Heart left ventricle (tissue), 16 donors: ENCODE measurements around the gene ZNF277. TPM values are rescaled to one million over a fixed set of nuclear protein-coding genes. Genes with fewer than 3 reads are reported as not detected.

Source experiments
- ATAC-seq, 4 donors: fragments of 200-7000 bp; cut with Tn5 transposase; one replicate each; pipeline ENCODE4 v1.9.1; 2020 to 2022; ENCODE audit warnings: moderate library complexity in 4 of 4, mild to moderate bottlenecking in 3 of 4, moderate number of reproducible peaks in 1 of 4
- DNase-seq, 5 donors: peaks; one replicate each; pipeline ENCODE4 v3.0.0-alpha.2; 2020
- H3K27ac ChIP-seq, 12 donors: fragments of 200-600 bp; sonication (generic) in 4 of 12; one replicate each; pipeline versions ENCODE4 v1.5.0 to v1.8.0; 2016 to 2022; ENCODE audit warnings: mild to moderate bottlenecking in 2 of 12
- H3K27me3 ChIP-seq, 9 donors: fragments of 200-600 bp; sonication (generic) in 2 of 9; one replicate each; pipeline versions ENCODE4 v1.5.1 to v1.8.0; 2016 to 2022; ENCODE audit warnings: mild to moderate bottlenecking in 3 of 9
- H3K36me3 ChIP-seq, 9 donors: fragments of 200-600 bp; sonication (generic) in 2 of 9; one replicate each; pipeline versions ENCODE4 v1.5.0 to v1.8.0; 2018 to 2022; ENCODE audit warnings: mild to moderate bottlenecking in 2 of 9
- H3K4me1 ChIP-seq, 12 donors: fragments of 200-600 bp; sonication (generic) in 4 of 12; one replicate each; pipeline versions ENCODE4 v1.5.0 to v1.8.0; 2016 to 2022; ENCODE audit warnings: mild to moderate bottlenecking in 3 of 12
- H3K4me3 ChIP-seq, 12 donors: fragments of 200-600 bp; sonication (generic) in 4 of 12; one replicate each; pipeline versions ENCODE4 v1.5.0 to v1.8.0; 2017 to 2022; ENCODE audit warnings: mild to moderate bottlenecking in 9 of 12, moderate library complexity in 4 of 12
- H3K9me3 ChIP-seq, 12 donors: fragments of 200-600 bp; sonication (generic) in 4 of 12; one replicate each; pipeline versions ENCODE4 v1.5.0 to v1.8.0; 2016 to 2022; ENCODE audit warnings: mild to moderate bottlenecking in 1 of 12
- CTCF ChIP-seq, 12 donors: fragments of 200-600 bp; sonication (generic) in 4 of 12; IDR thresholded peaks; one replicate each; pipeline versions ENCODE4 v1.5.0 to v1.8.0; 2018 to 2022; ENCODE audit warnings: antibody characterized with exemption in 12 of 12, mild to moderate bottlenecking in 5 of 12
- POLR2A ChIP-seq, 2 donors: fragments of 450-650 bp; IDR thresholded peaks; one replicate each; pipeline ENCODE4 v1.6.1; 2017; ENCODE audit warnings: antibody characterized with exemption in 2 of 2, mild to moderate bottlenecking in 2 of 2, moderate library complexity in 2 of 2
- WGBS, 4 donors: extraction: QIAGEN DNeasy Blood & Tissue Kit in 2 of 4; methylation state at CpG; one replicate each; pipeline versions ENCODE4 v1.1.5 to v1.1.7; 2013 to 2018; 5-methylcytosine and 5-hydroxymethylcytosine counted together
- intact Hi-C, 10 donors: fragments of 100-400 bp; cut with DNase I; formaldehyde crosslinking; loops; one replicate each; pipeline versions ENCODE4 v1.11.1 to v1.14.2; 2022
- polyA plus RNA-seq, 2 donors: library from polyadenylated mRNA; stranded (reverse); fragments of 200-250 nt; gene quantifications; one replicate each; pipeline ENCODE4 v1.2.3, GENCODE V29; 2013
- total RNA-seq, 9 donors: library from RNA; depleted of rRNA in 2 of 9; stranded (reverse); fragments of >200 nt in 2 of 9; fragmentation: NEBNext Ultra II Directional in 3 of 9; extraction: Animal tissue kit (Norgen Biotek cat#: 25700) in 3 of 9; gene quantifications; one replicate each; pipeline versions ENCODE4 v1.1.0 to v1.2.4, GENCODE V29; 2016 to 2023
- donor health status: ischemic (EF 13 %, LVEDD 7.1; RV severe dilation, severe dysfunction).
- donor health status: healthy with polysubstance abuse.
- donor health status: DM: no; HTN: yes; CAD: no.
- donor health status: DM: no; HTN: no; CAD: no.
- donor health status: ischemic (EF 25% LVEDD 6.9; RV normal size, moderate dysfunction).
- donor health status: ischemic (EF 25% LVEDD 5.7; RV mildly dilated, moderate dysfunction).
- donor health status: healthy.
- donor health status: DM: yes; HTN: yes; CAD: no.
- donor health status: ischemic (EF 35%, LVEDD 5.7; RV mildly dilated, moderate dysfunction).
- donor health status: nonischemic (EF 11% LVEDD 7.7; RV severe dilation, severe dysfunction).
- donor health status: DM: yes; HTN: yes; CAD: no.
- donor health status: PGD.
- donor health status: ischemic (EF 29% LVEDD 5.4; RV normal size, mild dysfunction).
- donor health status: nonischemic (EF 23%, LVEDD 6.1; RV moderate dilation, normal function).

ZNF277 gene
- total and polyA plus RNA-seq, 11 donors = 10.3 to 26.5 (median 14.0) TPM

GRCh38 chr7:112266595-112267270 is 60.2 kb downstream of the ZNF277 start:
- intact Hi-C loops = no loop called here
- H3K27me3 ChIP-seq = no peaks in the 10 kb centered on the region
- H3K9me3 ChIP-seq = no peaks in the 10 kb centered on the region
- no peak overlapping the region for H3K27ac ChIP-seq
- no peaks in the 10 kb centered on the region for H3K36me3 ChIP-seq
- H3K4me1 ChIP-seq = peaks cover 0 to 33% (median 8%) of the 10 kb centered on the region in 12 donors
- no peak for TF ChIP-seq CTCF (IDR thresholded peaks at IDR 0.05)
- no peak for TF ChIP-seq POLR2A (IDR thresholded peaks at IDR 0.05)
- H3K4me3 ChIP-seq = no peak overlapping the region
- ATAC-seq = no peak
- WGBS, 4 donors = 73 to 80% (median 77%) methylated on average over 5 of the region's 5 CpGs
- DNase-seq = no peak

GRCh38 chr7:112267944-112268691 is 61.6 kb downstream of the ZNF277 start:
- no peak for TF ChIP-seq POLR2A (IDR thresholded peaks at IDR 0.05)
- TF ChIP-seq CTCF (IDR thresholded peaks at IDR 0.05) = no peak
- intact Hi-C loops = no loop called here
- 90 to 95% (median 91%) methylated on average over 1 of the region's 1 CpG for WGBS, 4 donors
- Histone ChIP-seq H3K27ac (no peak overlapping the region), H3K27me3 (no peaks in the 10 kb centered on the region), H3K36me3 (no peaks in the 10 kb centered on the region), H3K4me1 (peaks cover 0 to 30% (median 6%) of the 10 kb centered on the region in 12 donors), H3K4me3 (no peak overlapping the region), H3K9me3 (no peaks in the 10 kb centered on the region)
- no peak for ATAC-seq
- no peak for DNase-seq

GRCh38 chr7:112271162-112271561 is 64.7 kb downstream of the ZNF277 start:
- no peaks in the 10 kb centered on the region for H3K27me3 ChIP-seq
- no peak for TF ChIP-seq CTCF (IDR thresholded peaks at IDR 0.05)
- no peak for TF ChIP-seq POLR2A (IDR thresholded peaks at IDR 0.05)
- H3K9me3 ChIP-seq = no peaks in the 10 kb centered on the region
- ATAC-seq (no peak), DNase-seq (no peak)
- WGBS, 4 donors = 57 to 74% (median 67%) methylated on average over 2 of the region's 2 CpGs
- intact Hi-C loops = no loop called here
- H3K4me3 ChIP-seq = no peak overlapping the region
- no peaks in the 10 kb centered on the region for H3K36me3 ChIP-seq
- no peak overlapping the region for H3K27ac ChIP-seq
- H3K4me1 ChIP-seq = peaks cover 0 to 18% (median 0%) of the 10 kb centered on the region in 12 donors

DNA sequence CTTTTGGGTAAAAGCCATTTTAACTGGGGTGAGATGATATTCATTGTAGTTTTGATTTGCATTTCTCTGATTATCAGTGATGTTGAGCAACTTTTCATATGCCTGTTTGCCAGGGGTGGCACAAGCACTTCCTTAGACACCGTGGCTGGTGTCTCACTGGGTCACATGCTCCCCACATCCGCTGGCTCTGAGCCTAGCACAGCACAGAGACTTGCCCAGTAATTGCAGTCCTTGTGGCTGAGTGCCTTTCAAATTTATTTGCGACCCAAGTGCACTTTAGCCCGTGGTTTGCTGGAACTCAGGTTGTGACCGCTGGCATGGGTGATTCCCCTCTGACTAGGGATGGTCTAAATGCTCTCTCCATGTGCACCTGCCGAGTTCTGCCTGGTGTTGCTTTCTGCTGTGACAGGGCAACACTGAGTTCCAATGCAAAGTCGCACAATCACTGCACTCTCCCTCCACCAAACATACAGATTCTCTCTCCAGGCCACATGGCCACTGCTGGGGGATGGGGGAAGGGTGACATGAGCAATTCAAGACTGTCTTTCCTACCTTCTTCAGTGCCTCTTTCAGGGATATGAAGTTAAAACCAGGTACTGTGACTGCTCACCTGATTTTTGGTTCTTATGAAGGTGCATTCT is 66.5 kb downstream of the ZNF277 start:
- ATAC-seq (peak in 1 of 4 donors; percentile 57), DNase-seq (peak in 3 of 5 donors; percentile 27 to 58 (median 33))
- no peaks in the 10 kb centered on the region for H3K27me3 ChIP-seq
- intact Hi-C loops = no loop called here
- TF ChIP-seq CTCF (IDR thresholded peaks at IDR 0.05) (no peak), POLR2A (IDR thresholded peaks at IDR 0.05) (no peak)
- peaks cover 0 to 7% (median 0%) of the 10 kb centered on the region in 12 donors for H3K4me1 ChIP-seq
- H3K9me3 ChIP-seq = no peaks in the 10 kb centered on the region
- H3K36me3 ChIP-seq = no peaks in the 10 kb centered on the region
- 80 to 85% (median 82%) methylated on average over 6 to 7 of the region's 7 CpGs for WGBS, 4 donors
- no peak overlapping the region for H3K4me3 ChIP-seq
- no peak overlapping the region for H3K27ac ChIP-seq
